ENCODE results near the gene TPSB2.

- peak; percentile 39; the same call in 1 of the 2 replicates for TF ChIP-seq CTCF (conservative IDR thresholded peaks at IDR 0.05; ENCODE audit: low read depth, low read length)
- no peak for TF ChIP-seq EZH2 (IDR thresholded peaks at IDR 0.05; ENCODE audit: low read length, unreplicated experiment)
- TF ChIP-seq EZH2phosphoT487 (IDR thresholded peaks at IDR 0.05; ENCODE audit: borderline replicate concordance, low read length): no peak
Observed at GRCh38 chr16:1181404-1182315, 48.3 kb downstream of the TPSB2 start.
